GM21737 (cell line): ENCODE measurements around the gene CNTFR.
A peak's percentile ranks its signal among the peaks of the same experiment; 100 is the strongest.

ENCODE experiments used
- ATAC-seq: cut with Tn5 transposase; IDR thresholded peaks from one replicate; pipeline ENCODE4 v1.9.1; 2021; ENCODE audit warnings: mild to moderate bottlenecking, moderate library complexity; ENCODE audit not compliant: unreplicated experiment

The CNTFR gene

GRCh38 chr9:34620061-34620994 lies 30.8 kb upstream of the CNTFR start, which contains the start of gene DCTN3:
Gene DCTN3 (minus strand): TSS chr9:34620495. CDS start chr9:34620464, 31 bp downstream.
- ATAC-seq = peak; percentile 98

DNA sequence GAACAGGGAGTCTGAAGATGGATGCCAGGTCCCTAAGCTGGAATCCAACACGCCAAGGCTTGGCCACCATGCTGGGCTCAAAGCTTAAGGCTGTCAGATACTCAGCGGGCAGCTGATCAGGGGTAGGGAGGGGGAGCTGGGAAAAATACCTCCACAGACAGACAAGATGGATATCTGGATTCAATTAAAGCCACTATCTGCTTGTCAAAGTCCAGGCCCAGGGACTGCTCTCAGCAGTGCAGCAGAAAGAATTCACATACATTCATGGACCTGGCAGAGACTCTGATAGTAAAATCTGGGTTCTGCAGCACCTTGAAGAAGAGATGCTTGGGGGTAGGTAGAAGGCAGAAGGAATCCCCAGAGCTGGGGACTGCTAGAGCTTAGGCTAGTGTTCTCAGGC lies 25.6 kb upstream of the CNTFR start:
- no peak for ATAC-seq

DNA sequence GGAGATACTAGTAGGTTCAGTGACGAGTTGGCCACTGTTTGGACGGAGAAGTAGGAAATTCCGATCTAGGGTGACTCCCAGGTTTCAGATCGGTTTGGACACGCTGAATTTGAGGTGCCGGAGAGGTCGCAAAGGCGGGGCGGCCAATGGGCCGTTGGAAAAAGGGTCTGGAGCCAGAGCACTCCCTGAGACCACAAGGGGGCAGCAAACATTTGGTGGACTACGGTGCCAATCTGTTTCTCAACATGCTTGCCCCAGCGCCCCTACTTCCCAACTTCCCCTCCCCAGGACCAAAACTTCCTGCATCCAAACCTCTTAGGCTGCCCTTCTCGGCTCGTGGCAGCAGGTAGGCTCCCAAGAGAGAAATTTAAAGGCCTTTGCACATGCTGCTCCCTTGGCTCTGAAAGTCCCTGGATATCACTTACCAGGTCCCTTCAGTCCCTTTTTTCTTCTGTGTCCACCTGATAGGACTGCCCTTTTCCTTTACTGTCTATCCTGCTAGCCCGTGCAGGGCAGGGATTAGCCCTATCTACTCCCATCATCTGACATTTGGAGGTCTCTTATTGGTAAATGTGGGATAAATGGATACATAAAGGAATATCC lies 23.4 kb upstream of the CNTFR start:
- ATAC-seq = peak; percentile 50

- ATAC-seq = peak; percentile 84
These were observed 22.6 kb upstream of the CNTFR start, which contains the start of gene RPP25L for GRCh38 chr9:34611811-34612787. Gene RPP25L (minus strand): TSS chr9:34612097. CDS start chr9:34611296, 801 bp downstream.

DNA sequence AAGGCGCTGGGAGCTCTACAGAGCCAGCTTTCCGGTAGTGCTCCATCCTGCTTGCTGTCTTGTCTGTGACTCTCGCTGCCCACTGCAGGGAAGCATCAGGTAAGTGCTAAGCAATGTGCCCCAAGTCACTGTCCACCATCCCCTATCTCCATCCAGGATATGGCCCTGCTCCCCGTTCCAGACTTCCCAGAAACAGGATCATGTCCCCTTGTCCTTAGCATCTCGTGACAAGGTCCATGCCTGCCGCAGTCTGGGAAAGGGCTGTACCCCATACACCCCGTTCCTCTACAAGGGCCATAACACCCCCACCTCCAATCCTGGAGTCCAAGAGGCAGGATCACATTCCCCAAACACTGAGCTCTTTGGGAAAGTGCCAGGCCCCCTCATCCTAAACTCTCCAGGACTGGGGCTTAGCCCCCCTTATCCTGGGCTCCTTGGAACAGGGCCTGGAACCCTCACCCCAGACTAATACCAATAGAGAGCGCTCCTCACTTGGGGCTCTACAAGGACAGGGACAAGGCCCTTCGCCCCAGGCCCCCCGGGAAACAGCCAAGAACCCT lies 21.8 kb upstream of the CNTFR start:
- ATAC-seq = peak; percentile 10

DNA sequence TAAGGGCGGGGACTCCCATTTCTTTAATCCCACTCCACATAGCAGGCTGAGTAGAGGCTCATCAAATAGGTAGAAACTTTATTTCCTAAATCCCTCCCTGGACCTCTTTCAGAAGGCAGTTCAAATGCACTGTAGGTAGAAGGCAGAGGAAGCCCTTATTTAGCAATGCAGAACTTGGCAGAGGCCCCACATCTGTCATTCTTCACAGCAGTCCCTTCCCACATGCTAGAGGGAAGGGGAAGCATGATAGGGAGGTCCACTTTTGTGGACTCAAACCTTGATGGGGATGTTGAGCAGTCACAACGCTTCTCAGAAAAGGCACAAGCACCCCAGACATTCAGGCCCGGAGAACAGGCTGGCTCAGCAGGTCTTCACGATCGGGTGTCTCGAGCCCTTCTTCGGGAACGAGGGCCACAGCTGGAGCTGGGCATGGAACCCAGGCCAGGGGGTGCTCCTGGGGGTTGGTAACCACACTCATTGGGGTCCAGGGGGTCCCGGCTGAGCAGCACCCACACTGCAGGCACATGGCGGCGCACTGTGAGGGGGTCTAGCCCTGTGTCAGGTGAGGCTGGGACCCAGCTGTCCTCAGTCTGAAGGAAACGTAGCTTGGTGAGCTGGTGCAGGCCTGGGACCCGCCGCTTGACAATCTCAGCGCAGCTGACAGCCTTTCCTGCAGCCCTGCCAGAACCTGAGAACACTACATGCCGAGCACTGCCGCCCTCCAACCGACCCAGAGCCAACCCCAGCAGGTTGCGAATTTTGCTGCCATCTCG lies 21.1 kb upstream of the CNTFR start:
- ATAC-seq = no peak

DNA sequence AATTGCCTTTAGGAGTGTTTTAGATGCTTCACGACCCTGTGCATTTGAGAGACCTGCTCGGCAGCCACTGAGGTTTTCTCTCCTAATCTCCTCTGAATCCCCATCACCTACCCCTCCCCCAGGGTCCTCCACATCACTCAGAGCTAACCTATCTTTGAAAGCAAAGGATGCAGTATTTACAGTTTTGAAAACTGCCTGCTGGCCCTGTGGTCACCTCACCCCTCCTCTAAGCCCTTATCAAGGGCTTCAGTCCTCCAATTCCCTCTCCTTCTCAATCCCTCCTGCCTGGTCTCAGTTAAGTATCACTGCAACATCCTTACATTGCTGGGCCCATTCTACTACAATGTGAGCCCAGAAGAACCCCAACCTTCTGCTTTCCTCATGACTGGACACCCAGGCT lies 17.8 kb upstream of the CNTFR start:
- ATAC-seq = no peak

DNA sequence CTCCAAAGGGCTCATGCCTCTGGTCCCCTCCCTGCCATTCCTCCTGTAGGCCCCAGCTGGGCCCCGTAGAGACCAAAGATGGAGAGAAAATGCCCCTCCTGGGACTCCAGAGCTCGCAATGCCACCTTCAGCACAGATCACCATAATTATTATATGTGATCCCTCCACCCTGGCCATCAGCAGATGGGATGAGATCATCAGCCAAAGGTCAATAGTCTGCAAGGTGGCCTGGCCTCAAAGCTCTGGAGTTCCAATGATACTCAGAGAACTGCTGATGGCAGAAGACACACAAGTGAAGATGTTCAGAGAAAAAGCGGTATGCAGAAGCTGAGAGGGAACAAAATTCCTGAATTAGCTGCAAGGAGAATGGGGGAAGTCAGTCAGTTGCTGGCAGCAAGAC lies 17.4 kb upstream of the CNTFR start:
- ATAC-seq = no peak

GRCh38 chr9:34606190-34606589 lies 16.7 kb upstream of the CNTFR start:
- ATAC-seq = no peak

- ATAC-seq = peak; percentile 59
These were observed 14.2 kb upstream of the CNTFR start for GRCh38 chr9:34603610-34604231.

DNA sequence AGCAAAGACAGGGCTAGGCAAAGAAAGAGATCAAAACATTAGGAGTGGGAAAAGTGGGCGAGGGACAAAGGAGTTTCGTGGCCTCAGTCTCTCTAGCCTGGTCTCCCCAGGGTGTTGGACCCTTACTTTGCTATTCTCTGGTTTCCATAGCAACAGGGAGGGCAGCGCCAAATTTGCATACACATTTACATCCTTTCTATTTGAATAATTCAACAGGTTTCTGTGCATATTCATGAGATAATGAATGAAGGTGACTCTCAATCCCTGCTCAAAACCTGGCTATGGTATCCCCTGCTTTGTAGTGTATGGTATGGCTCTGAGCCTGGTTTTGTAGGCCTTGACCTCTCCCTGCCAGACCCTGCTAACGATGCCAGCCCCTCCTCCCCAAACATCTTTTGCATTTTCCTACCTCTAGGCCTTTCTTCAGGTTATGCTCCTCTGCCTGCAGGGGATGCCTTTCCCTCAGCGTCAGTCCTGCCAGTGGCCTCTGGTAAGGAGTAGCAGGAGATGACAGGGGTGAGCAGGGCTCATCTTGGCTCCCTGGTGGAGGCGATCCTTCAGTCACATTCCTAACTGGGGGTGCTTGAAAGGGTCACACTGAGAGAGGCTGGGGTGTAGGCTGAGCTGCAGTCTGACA lies 12.5 kb upstream of the CNTFR start:
- no peak for ATAC-seq

- ATAC-seq = no peak
These were observed 11.4 kb upstream of the CNTFR start for GRCh38 chr9:34600908-34601307.

GRCh38 chr9:34599546-34599945 lies 10.0 kb upstream of the CNTFR start:
- no peak for ATAC-seq

DNA sequence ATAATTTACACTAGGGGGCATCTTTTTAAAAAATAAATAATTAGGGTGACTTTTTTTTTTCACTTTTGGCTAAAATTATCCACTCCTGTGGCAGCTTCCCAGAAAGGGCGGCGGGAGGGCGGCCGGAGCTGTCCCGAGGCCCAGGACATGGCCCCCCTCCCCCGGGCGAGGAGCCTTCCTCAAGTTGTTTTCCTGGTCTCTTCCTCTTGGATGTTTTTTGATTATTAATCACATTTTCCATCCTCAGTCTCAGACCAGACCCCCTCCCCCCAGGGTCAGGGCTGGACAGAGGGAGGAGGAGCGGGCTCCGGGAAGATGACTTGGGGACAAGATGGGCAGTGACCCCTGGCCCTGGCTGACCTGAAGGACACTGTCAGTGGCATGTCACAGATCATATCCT lies 4.7 kb upstream of the CNTFR start:
- ATAC-seq = no peak

DNA sequence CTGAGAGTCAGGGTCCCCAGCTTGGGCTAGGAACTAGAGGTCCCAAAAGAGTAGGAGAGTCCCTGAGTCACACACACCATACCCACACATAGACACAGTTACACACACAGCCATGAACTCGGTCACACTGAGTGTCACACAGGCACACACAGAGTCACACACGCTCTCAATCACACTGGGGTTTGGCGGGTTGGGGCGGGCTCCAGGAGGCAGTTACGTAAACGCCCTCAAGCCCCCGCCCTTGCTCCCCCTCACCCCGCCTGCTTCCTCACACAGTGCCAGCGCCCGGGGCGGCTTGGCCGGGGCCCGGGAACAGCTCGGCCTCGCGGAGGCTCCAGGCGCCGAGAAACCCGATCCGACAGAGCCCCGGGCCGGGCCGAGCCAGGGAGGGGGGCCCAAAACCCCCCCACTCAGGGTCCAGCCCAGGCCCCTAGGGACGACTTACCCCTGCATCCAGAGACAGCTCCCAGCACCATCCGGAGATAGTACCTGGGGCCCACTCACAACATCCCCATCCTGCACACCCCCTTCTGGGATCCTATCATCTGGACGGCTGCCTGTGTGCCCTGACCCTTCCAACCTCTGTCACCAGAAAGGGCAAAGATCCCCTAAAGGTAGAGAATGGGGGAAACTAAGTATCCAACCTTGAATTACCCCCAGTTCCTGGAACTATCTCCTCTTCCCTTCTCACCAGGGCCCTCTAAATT lies 3.5 kb upstream of the CNTFR start:
- ATAC-seq = no peak

DNA sequence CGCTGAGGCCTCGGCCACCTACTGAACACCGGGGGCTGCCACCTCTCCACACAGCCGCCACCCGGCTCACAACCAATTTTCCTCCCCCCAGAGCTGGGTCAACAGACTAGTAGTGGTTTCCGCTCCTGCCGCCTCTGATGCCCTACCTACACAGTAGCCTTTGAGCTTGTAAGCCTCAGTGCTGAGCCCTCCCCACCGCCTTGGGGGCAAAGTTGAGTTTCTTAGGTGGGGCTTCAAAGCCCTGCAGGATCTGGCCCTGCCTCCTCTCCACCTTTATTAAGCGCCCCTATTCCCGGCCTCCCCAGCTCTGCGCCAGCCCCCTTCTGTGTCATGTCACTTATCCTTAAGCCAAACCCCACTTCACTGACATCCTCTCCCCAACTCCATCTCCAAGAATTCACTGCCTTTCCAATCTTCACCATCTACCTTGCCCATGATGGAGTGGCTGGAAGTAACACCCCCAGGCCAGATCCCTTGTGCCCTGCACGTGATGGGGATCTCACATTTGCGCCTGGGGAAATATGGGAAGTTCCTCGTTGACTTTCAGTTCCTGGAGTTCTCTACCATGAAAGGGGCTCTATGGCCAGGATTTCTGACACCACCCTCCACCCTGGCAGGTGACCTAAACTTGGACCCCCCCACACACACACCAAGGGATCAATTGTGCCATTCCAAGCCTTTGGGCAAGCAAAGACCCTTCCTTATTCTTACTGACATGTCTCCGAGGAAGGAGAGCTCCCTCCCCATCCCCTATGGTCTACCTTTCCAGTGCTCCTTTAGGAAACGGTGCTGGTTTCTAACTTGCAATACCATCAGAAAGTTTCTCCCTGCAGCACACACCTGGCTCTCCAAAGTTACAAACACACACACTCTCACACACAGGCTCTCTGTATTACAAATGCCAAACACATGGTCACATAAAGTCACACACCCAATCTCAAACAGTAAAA lies 2.7 kb upstream of the CNTFR start:
- no peak for ATAC-seq

DNA sequence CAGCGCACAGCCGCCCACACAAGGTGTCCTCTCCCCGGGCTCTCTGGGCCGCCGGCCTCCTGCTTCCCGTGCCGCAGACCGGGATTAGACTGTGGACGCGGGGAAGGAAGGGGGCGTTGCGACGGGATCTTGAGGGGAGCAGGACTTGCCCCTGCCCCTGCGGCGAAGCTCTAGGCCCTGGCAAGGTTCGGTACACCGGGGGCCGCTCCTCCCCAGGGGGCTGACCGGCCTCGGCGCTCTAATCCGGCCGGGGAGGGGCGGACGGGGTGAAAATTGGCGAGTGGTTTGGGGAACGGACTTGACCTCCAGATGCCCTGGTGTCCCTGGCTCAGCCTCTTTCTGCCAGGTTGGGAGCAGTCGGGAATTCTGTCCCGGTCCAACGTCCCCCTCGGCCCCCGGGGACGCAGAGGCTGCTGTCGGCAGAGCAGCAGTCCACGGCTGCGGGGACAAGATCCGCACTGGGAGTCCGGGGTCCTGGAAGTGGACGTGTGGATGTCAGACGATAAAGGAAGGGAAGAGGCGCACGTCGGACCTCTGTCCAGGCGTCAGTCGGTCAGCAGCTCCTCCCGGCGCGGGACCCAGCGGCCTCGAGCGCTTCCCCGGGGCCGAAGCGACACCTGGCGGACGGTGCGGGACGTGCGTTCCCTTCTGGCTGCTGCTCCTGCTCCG lies 1.9 kb upstream of the CNTFR start:
- no peak for ATAC-seq
